K562 (cell line): ENCODE measurements around the gene COP1. TPM values are rescaled to one million over a fixed set of nuclear protein-coding genes. Genes with fewer than 3 reads are reported as not detected.

Source experiments
- ATAC-seq: fragments of 200-7000 bp; cut with Tn5 transposase; 3 replicates; pipeline ENCODE4 v1.9.1; 2020; ENCODE audit warnings: moderate library complexity
- BruUV-seq: library from RNA; stranded (reverse); fragments of 400-500 nt; replicated peaks from 2 replicates; lab custom pipeline; 2021; lab: Mats Ljungman, UMichigan
- CTCF ChIA-PET: fragments of 300-600 bp; formaldehyde crosslinking; extraction: SDS; loops from one replicate; lab custom pipeline; 2021; ENCODE audit warnings: low intra/inter-chr PET ratio; lab: Yijun Ruan, JAX
- POLR2A ChIA-PET: fragments of 300-600, 350-650 bp; sonication (Branson Sonifier 250); formaldehyde crosslinking; extraction: SDS; loops from one replicate; lab custom pipeline; 2021; ENCODE audit warnings: antibody characterized with exemption, inconsistent platforms; lab: Yijun Ruan, JAX
- DNase-seq, 4 experiments: peaks; one replicate each; pipeline versions ENCODE4 v3.0.0 to v3.0.0-alpha.2; 2011 to 2018; ENCODE audit warnings: low spot score in 3 of 4, mixed read lengths in 3 of 4; ENCODE audit errors: extremely low read depth in 1 of 4
- FAIRE-seq: peaks from 2 replicates; lab custom pipeline; 2011; peaks lifted over from hg19 to GRCh38; lab: Jason Lieb, UNC
- H2AFZ ChIP-seq: 2 replicates; pipeline ENCODE4 v1.6.0; 2011; ENCODE audit warnings: low read depth, low read length, control low read depth, inconsistent platforms
- H3K27ac ChIP-seq: fragments of 200-600 bp; 3 replicates; pipeline ENCODE4 v1.8.0; 2011; ENCODE audit warnings: low read depth, mild to moderate bottlenecking, control low read depth, inconsistent platforms, low read length, moderate library complexity, mixed read lengths; ENCODE audit errors: extremely low read depth
- H3K27me3 ChIP-seq, 2 experiments: fragments of 300-600 bp in 1 of 2; 2 replicates in 1 of 2; 3 replicates in 1 of 2; pipeline versions ENCODE4 v1.6.0 to v1.8.0; 2011; ENCODE audit warnings: inconsistent platforms in 2 of 2, low read length in 2 of 2, mild to moderate bottlenecking in 1 of 2, mixed read lengths in 1 of 2, moderate library complexity in 1 of 2; ENCODE audit not compliant: control insufficient read depth in 2 of 2, insufficient read depth in 2 of 2
- H3K36me3 ChIP-seq: fragments of 300-600 bp; 3 replicates; pipeline ENCODE4 v1.8.0; 2011; ENCODE audit warnings: mild to moderate bottlenecking, low read length, inconsistent platforms; ENCODE audit not compliant: control insufficient read depth, insufficient read depth
- H3K4me1 ChIP-seq, 2 experiments: fragments of 200-600 bp in 1 of 2; replicated peaks in 1 of 2; 2 replicates in 1 of 2; 3 replicates in 1 of 2; pipeline versions ENCODE4 v1.5.1 to v1.8.0; 2011; ENCODE audit warnings: inconsistent platforms in 2 of 2, low read length in 2 of 2, mild to moderate bottlenecking in 1 of 2, mixed read lengths in 1 of 2, moderate library complexity in 1 of 2; ENCODE audit not compliant: control insufficient read depth in 2 of 2, insufficient read depth in 2 of 2
- H3K4me2 ChIP-seq: 2 replicates; pipeline ENCODE4 v1.6.1; 2011; ENCODE audit warnings: low read length, control low read depth, inconsistent platforms, mixed read lengths; ENCODE audit not compliant: insufficient read depth
- H3K4me3 ChIP-seq: fragments of 200-600 bp; sonication (generic), shearing (Covaris generic); 2 replicates; pipeline ENCODE4 v1.5.1; 2016; ENCODE audit warnings: control low read depth, inconsistent platforms
- H3K79me2 ChIP-seq: fragments of 200-600 bp; 3 replicates; pipeline ENCODE4 v1.8.0; 2011; ENCODE audit warnings: low read length, inconsistent platforms; ENCODE audit not compliant: control insufficient read depth, insufficient read depth
- H3K9ac ChIP-seq, 2 experiments: 2 replicates each; pipeline versions ENCODE4 v1.6.0 to v1.6.1; 2011; ENCODE audit warnings: low read depth in 2 of 2, low read length in 2 of 2, control low read depth in 1 of 2, inconsistent platforms in 1 of 2, mild to moderate bottlenecking in 1 of 2, mixed read lengths in 1 of 2; ENCODE audit not compliant: insufficient read depth in 1 of 2
- H3K9me1 ChIP-seq: one replicate; pipeline ENCODE4 v1.6.0; 2011; ENCODE audit warnings: inconsistent platforms, mild to moderate bottlenecking, low read length, moderate library complexity; ENCODE audit not compliant: control insufficient read depth, insufficient read depth
- H3K9me3 ChIP-seq: replicated peaks from 2 replicates; pipeline ENCODE4 v1.5.1; 2011; ENCODE audit warnings: low read depth, low read length, inconsistent platforms; ENCODE audit not compliant: control insufficient read depth, insufficient read depth
- H4K20me1 ChIP-seq: replicated peaks from 2 replicates; pipeline ENCODE4 v1.6.1; 2011; ENCODE audit warnings: low read length, inconsistent platforms, mixed read lengths; ENCODE audit not compliant: control insufficient read depth, insufficient read depth
- BCOR ChIP-seq: fragments of 450-650 bp; IDR thresholded peaks from 2 replicates; pipeline ENCODE4 v1.6.1; 2016
- CBX3 ChIP-seq, 2 experiments: IDR thresholded peaks; 1 replicate in 1 of 2; 2 replicates in 1 of 2; pipeline ENCODE4 v1.6.1; 2012; ENCODE audit warnings: inconsistent platforms in 2 of 2, low read length in 2 of 2, borderline replicate concordance in 1 of 2, control low read depth in 1 of 2
- COPS2 ChIP-seq: fragments of 450-650 bp; conservative IDR thresholded peaks from 2 replicates; pipeline ENCODE4 v1.6.1; 2016; ENCODE audit warnings: mild to moderate bottlenecking, moderate library complexity
- CREB3 ChIP-seq: fragments of 450-650 bp; conservative IDR thresholded peaks from 2 replicates; pipeline ENCODE4 v1.6.1; 2016; ENCODE audit warnings: missing genetic modification characterization, low read depth, mild to moderate bottlenecking, missing compliant biosample characterization, moderate library complexity
- CREM ChIP-seq: IDR thresholded peaks from 2 replicates; pipeline ENCODE4 v1.6.1; 2014; ENCODE audit warnings: antibody characterized with exemption, low read depth
- DDX20 ChIP-seq: fragments of 450-650 bp; IDR thresholded peaks from 2 replicates; pipeline ENCODE4 v1.6.1; 2016; ENCODE audit warnings: missing genetic modification characterization, low read depth, mild to moderate bottlenecking, missing compliant biosample characterization, moderate library complexity
- DIDO1 ChIP-seq: fragments of 450-650 bp; IDR thresholded peaks from 2 replicates; pipeline ENCODE4 v1.6.1; 2016; ENCODE audit warnings: low read depth, missing biosample characterization, missing genetic modification characterization
- HIVEP1 ChIP-seq: fragments of 250-450 bp; sonication (Bioruptor Pico); IDR thresholded peaks from 2 replicates; pipeline ENCODE4 v1.4.0; 2020; ENCODE audit warnings: mild to moderate bottlenecking
- KLF6 ChIP-seq: fragments of 250-450 bp; sonication (Bioruptor Pico); IDR thresholded peaks from 2 replicates; pipeline ENCODE4 v1.4.0; 2020; ENCODE audit warnings: mild to moderate bottlenecking, moderate library complexity, borderline replicate concordance
- MECOM ChIP-seq: fragments of 250-450 bp; sonication (Bioruptor Pico); IDR thresholded peaks from 2 replicates; pipeline ENCODE4 v1.8.0; 2022; ENCODE audit warnings: inconsistent platforms
- NR2C1 ChIP-seq, 2 experiments: fragments of 450-650 bp; IDR thresholded peaks; 2 replicates each; pipeline ENCODE4 v1.6.1; 2017; ENCODE audit warnings: mild to moderate bottlenecking in 2 of 2, antibody characterized with exemption in 1 of 2, inconsistent platforms in 1 of 2, missing compliant biosample characterization in 1 of 2, missing genetic modification characterization in 1 of 2
- NR4A1 ChIP-seq, 2 experiments: fragments of 250-450 bp in 1 of 2; fragments of 450-650 bp in 1 of 2; sonication (Bioruptor Pico) in 1 of 2; IDR thresholded peaks; 2 replicates each; pipeline versions ENCODE4 v1.4.0 to v1.6.1; 2016 to 2020; ENCODE audit warnings: mild to moderate bottlenecking in 2 of 2, missing compliant biosample characterization in 1 of 2, missing genetic modification characterization in 1 of 2, moderate library complexity in 1 of 2
- SMAD3 ChIP-seq: fragments of 450-650 bp; formaldehyde crosslinking; conservative IDR thresholded peaks from 2 replicates; pipeline ENCODE4 v1.4.0; 2020; ENCODE audit warnings: mild to moderate bottlenecking
- SMAD4 ChIP-seq: fragments of 250-450 bp; sonication (Bioruptor Pico); conservative IDR thresholded peaks from 2 replicates; pipeline ENCODE4 v1.8.0; 2021; ENCODE audit warnings: inconsistent platforms, mild to moderate bottlenecking, moderate library complexity
- TEAD1 ChIP-seq, 2 experiments: fragments of 450-650 bp in 1 of 2; sonication (generic) in 1 of 2; formaldehyde crosslinking; IDR thresholded peaks; 2 replicates each; pipeline versions ENCODE4 v1.4.0 to v1.8.0; 2020 to 2022; ENCODE audit warnings: mild to moderate bottlenecking in 2 of 2, missing genetic modification reagents in 1 of 2
- TEAD2 ChIP-seq: fragments of 450-650 bp; IDR thresholded peaks from 2 replicates; pipeline ENCODE4 v1.6.1; 2016; ENCODE audit warnings: missing genetic modification characterization, control low read depth, missing compliant biosample characterization
- ZBTB12 ChIP-seq: fragments of 250-450 bp; sonication (Bioruptor Pico); IDR thresholded peaks from 2 replicates; pipeline ENCODE4 v1.4.0; 2020
- ZBTB9 ChIP-seq: fragments of 450-650 bp; formaldehyde crosslinking; IDR thresholded peaks from 2 replicates; pipeline ENCODE4 v1.4.0; 2020; ENCODE audit warnings: mild to moderate bottlenecking, moderate library complexity
- ZNF174 ChIP-seq: fragments of 250-450 bp; sonication (Bioruptor Pico); IDR thresholded peaks from 2 replicates; pipeline ENCODE4 v1.4.0; 2020; ENCODE audit warnings: mild to moderate bottlenecking
- WGBS: fragments of 100-300 bp; shearing (Covaris generic); methylation state at CpG from one replicate; pipeline ENCODE4 v1.1.6; 2016; ENCODE audit warnings: low coverage, mixed read lengths; ENCODE audit not compliant: insufficient coverage; ENCODE audit errors: missing lambda C conversion rate; 5-methylcytosine and 5-hydroxymethylcytosine counted together
- in situ Hi-C: fragments of 300-500 bp; cut with MboI; formaldehyde crosslinking; loops from 4 replicates; pipeline ENCODE4 v1.15.0; 2018; ENCODE audit warnings: inconsistent platforms, mixed read lengths
- intact Hi-C: fragments of 100-400 bp; cut with micrococcal nuclease; formaldehyde crosslinking; loops from 2 replicates; pipeline ENCODE4 v1.14.2; 2022
- polyA plus RNA-seq, 8 experiments: library from polyadenylated mRNA; depleted of rRNA in 4 of 8; stranded (reverse) in 5 of 8; unstranded in 3 of 8; fragments of >200 nt; fragmentation: Nextera tagmentation in 2 of 8; fragmentation: Illumina TruSeq in 1 of 8; extraction: Ambion mirVana in 2 of 8; extraction: Trizol in 1 of 8; gene quantifications; 2 replicates each; pipeline versions ENCODE4 v1.2.1 to v1.2.3, GENCODE V29; 2011 to 2014; ENCODE audit warnings: inconsistent platforms in 1 of 8, missing spikeins in 1 of 8
- total RNA-seq, 7 experiments: library from RNA; depleted of rRNA in 6 of 7; stranded (reverse); fragments of >200 nt in 6 of 7; fragmentation: Illumina TruSeq in 2 of 7; extraction: Trizol in 2 of 7; gene quantifications; 2 replicates each; pipeline versions ENCODE4 v1.2.1 to v1.2.3, GENCODE V29; 2011 to 2021; ENCODE audit warnings: low replicate concordance in 1 of 7

Gene COP1
- total and polyA plus RNA-seq, 9 of the 15 experiments (the other 6 are each of a cell fraction or from before 2014, with no cell fraction given), result 25.8 to 77.7 (median 58.6) TPM

- no peaks in the 10 kb centered on the region for H3K36me3 ChIP-seq
- in situ Hi-C loops, result no loop called here
- no peaks in the 10 kb centered on the region for H3K4me1 ChIP-seq
- ChIA-PET POLR2A (interaction anchor here (2.1 kb wide), 1 partner anchor 12 kb away, joined by 12 read pairs; the partner anchor contains the start of gene COP1), CTCF (no interaction called here)
- DNase-seq (no peak), ATAC-seq (no peak), FAIRE-seq (no peak)
- no peak overlapping the region for H3K4me2 ChIP-seq
- no peak overlapping the region for H3K4me3 ChIP-seq
- H2AFZ ChIP-seq, result 0 out of 2 replicates have a peak overlapping the region, but pooled peaks have one; percentile 0
- intact Hi-C loops, result no loop called here
- H3K79me2 ChIP-seq, result no peaks in the 10 kb centered on the region
- 12% methylated on average over 8 of the region's 8 CpGs for WGBS
- H3K9me3 ChIP-seq, result no peaks in the 10 kb centered on the region
- H4K20me1 ChIP-seq, result no peaks in the 10 kb centered on the region
- H3K9me1 ChIP-seq, result no peaks in the 10 kb centered on the region
- H3K9ac ChIP-seq, result no peak overlapping the region
- no TSS peak for BruUV-seq
- H3K27ac ChIP-seq, result no peak overlapping the region
- 0 out of 5 replicates have a peak, but pooled peaks cover 0 to 2% of the 10 kb centered on the region in 2 experiments for H3K27me3 ChIP-seq
- TF ChIP-seq ZNF174 (CRISPR knock-in tag), result no peak
- peak in 1 of 2 experiments; percentile 65; a peak in 1 of 4 replicates for TF ChIP-seq TEAD1 (CRISPR knock-in tag; IDR thresholded peaks at IDR 0.05)
- TF ChIP-seq DDX20, result 0 out of 2 replicates have a peak, but pooled peaks have one; percentile 34
- TF ChIP-seq COPS2, result no peak
- 0 out of 2 replicates have a peak, but pooled peaks have one; percentile 13 for TF ChIP-seq TEAD2 (tag)
- no peak for TF ChIP-seq BCOR
- peak; percentile 55; the same call in 1 of the 2 replicates for TF ChIP-seq SMAD4 (CRISPR knock-in tag)
- TF ChIP-seq KLF6 (CRISPR knock-in tag), result 0 out of 2 replicates have a peak, but pooled peaks have one; percentile 31
- TF ChIP-seq HIVEP1 (CRISPR knock-in tag), result peak; percentile 63; the same call in 1 of the 2 replicates
- TF ChIP-seq ZBTB9 (CRISPR knock-in tag), result peak; percentile 38; the same call in 1 of the 2 replicates
- TF ChIP-seq DIDO1, result peak; percentile 51; the same call in 1 of the 2 replicates
- TF ChIP-seq CREB3 (tag), result peak; percentile 89
- TF ChIP-seq SMAD3 (CRISPR knock-in tag), result peak; percentile 82
- peak; percentile 53; the same call in 1 of the 2 replicates for TF ChIP-seq ZBTB12
- no peak for TF ChIP-seq NR2C1 (IDR thresholded peaks at IDR 0.05)
- peak; percentile 77 for TF ChIP-seq NR2C1 (tag; IDR thresholded peaks at IDR 0.05)
- TF ChIP-seq NR4A1 (CRISPR knock-in tag; IDR thresholded peaks at IDR 0.05), result peak; percentile 61; the same call in 1 of the 2 replicates
- TF ChIP-seq NR4A1 (tag; IDR thresholded peaks at IDR 0.05), result peak; percentile 86; the same call in 1 of the 2 replicates
- peak; percentile 43; the same call in 1 of the 2 replicates for TF ChIP-seq MECOM (CRISPR knock-in tag)
- no peak for TF ChIP-seq CBX3 (IDR thresholded peaks at IDR 0.05; ENCODE audit: borderline replicate concordance in 1 of 2, low read length in 2 of 2)
- no peak for TF ChIP-seq CREM
These were observed 13.1 kb upstream of the COP1 start for GRCh38 chr1:176220100-176220689.
